HCT116 (cell line): ENCODE data around the gene DISP1. TPM values are rescaled to one million over a fixed set of nuclear protein-coding genes. Genes with fewer than 3 reads are reported as not detected.

Source experiments
- ATAC-seq: fragments of 200-7000 bp; cut with Tn5 transposase; 2 replicates; pipeline ENCODE4 v1.9.1; 2020; ENCODE audit warnings: mild to moderate bottlenecking, moderate library complexity
- BruUV-seq: library from RNA; stranded (reverse); fragments of 400-500 nt; replicated peaks from 2 replicates; lab custom pipeline; 2021; lab: Mats Ljungman, UMichigan
- CTCF ChIA-PET: fragments of 300-600 bp; sonication (Branson Sonifier 250); formaldehyde crosslinking; loops from one replicate; lab custom pipeline; 2021; ENCODE audit warnings: antibody characterized with exemption; lab: Charles Lee
- POLR2A ChIA-PET: fragments of 300-600, 350-600 bp; sonication (Branson Sonifier 250); formaldehyde crosslinking; loops from one replicate; lab custom pipeline; 2021; ENCODE audit warnings: antibody characterized with exemption; lab: Charles Lee
- RAD21 ChIA-PET, 2 experiments: fragments of 300-600 bp; sonication (Branson Sonifier 250); formaldehyde crosslinking; loops; one replicate each; lab custom pipeline; 2023; ENCODE audit warnings: low total read pairs in 2 of 2; ENCODE audit not compliant: uncharacterized antibody in 2 of 2, unreplicated experiment in 2 of 2, low non-redundant PET in 1 of 2; lab: Charles Lee
- DNase-seq: peaks from one replicate; pipeline ENCODE4 v3.0.0-alpha.2; 2010; ENCODE audit warnings: low read depth, low spot score
- H2AFZ ChIP-seq: fragments of 200-600 bp; shearing (Covaris generic), sonication (generic); 2 replicates; pipeline ENCODE4 v1.6.1; 2017; ENCODE audit warnings: low read depth, mixed run types, mixed read lengths, antibody characterized with exemption, low read length; ENCODE audit not compliant: poor library complexity, severe bottlenecking
- H3K27ac ChIP-seq: 2 replicates; pipeline ENCODE4 v1.5.1; 2012; ENCODE audit warnings: low read depth, low read length
- H3K27me3 ChIP-seq: fragments of 200-600 bp; sonication (generic); 2 replicates; pipeline ENCODE4 v1.6.1; 2016; ENCODE audit warnings: mixed run types, low read length, mixed read lengths; ENCODE audit not compliant: insufficient read depth
- H3K36me3 ChIP-seq, 2 experiments: fragments of 200-500 bp in 1 of 2; fragments of 200-600 bp in 1 of 2; sonication (Bioruptor generic) in 1 of 2; sonication (generic) in 1 of 2; 2 replicates each; pipeline versions ENCODE4 v1.5.1 to v1.6.1; 2014 to 2016; ENCODE audit warnings: low read length in 2 of 2, inconsistent platforms in 1 of 2, mixed read lengths in 1 of 2, mixed run types in 1 of 2; ENCODE audit not compliant: insufficient read depth in 2 of 2, control insufficient read depth in 1 of 2
- H3K4me1 ChIP-seq, 2 experiments: fragments of 200-600 bp in 1 of 2; sonication (generic) in 1 of 2; 2 replicates each; pipeline versions ENCODE4 v1.5.1 to v1.6.1; 2012 to 2017; ENCODE audit warnings: low read length in 2 of 2, inconsistent platforms in 1 of 2, mild to moderate bottlenecking in 1 of 2, mixed read lengths in 1 of 2, mixed run types in 1 of 2, moderate library complexity in 1 of 2; ENCODE audit not compliant: insufficient read depth in 2 of 2, control insufficient read depth in 1 of 2
- H3K4me2 ChIP-seq: fragments of 200-600 bp; sonication (generic); 2 replicates; pipeline ENCODE4 v1.6.1; 2017; ENCODE audit warnings: mixed run types, low read length, mixed read lengths
- H3K4me3 ChIP-seq, 2 experiments: fragments of 200-600 bp in 1 of 2; sonication (generic) in 1 of 2; replicated peaks in 1 of 2; 2 replicates each; pipeline ENCODE4 v1.5.1; 2011 to 2016; ENCODE audit warnings: low read length in 2 of 2, control low read depth in 1 of 2, low read depth in 1 of 2, mild to moderate bottlenecking in 1 of 2, mixed read lengths in 1 of 2, mixed run types in 1 of 2
- H3K79me2 ChIP-seq: fragments of 200-600 bp; sonication (generic); 2 replicates; pipeline ENCODE4 v1.6.1; 2017; ENCODE audit warnings: mild to moderate bottlenecking, mixed run types, low read length, moderate library complexity, mixed read lengths; ENCODE audit not compliant: insufficient read depth
- H3K9ac ChIP-seq: fragments of 200-600 bp; sonication (generic); 2 replicates; pipeline ENCODE4 v1.6.1; 2016; ENCODE audit warnings: low read length, mixed read lengths
- H3K9me2 ChIP-seq: fragments of 200-600 bp; sonication (generic), shearing (Covaris generic); 2 replicates; pipeline ENCODE4 v1.6.1; 2017; ENCODE audit warnings: mixed run types, mild to moderate bottlenecking, moderate library complexity; ENCODE audit not compliant: insufficient read depth
- H3K9me3 ChIP-seq, 2 experiments: fragments of 200-500 bp in 1 of 2; fragments of 200-600 bp in 1 of 2; sonication (Bioruptor generic) in 1 of 2; sonication (generic) in 1 of 2; 2 replicates each; pipeline ENCODE4 v1.6.1; 2014 to 2017; ENCODE audit warnings: low read length in 2 of 2, mixed read lengths in 2 of 2, inconsistent platforms in 1 of 2, low read depth in 1 of 2, mild to moderate bottlenecking in 1 of 2, mixed run types in 1 of 2, moderate library complexity in 1 of 2; ENCODE audit not compliant: control insufficient read depth in 1 of 2, insufficient read depth in 1 of 2
- H4K20me1 ChIP-seq: fragments of 200-600 bp; sonication (generic), shearing (Covaris generic); 2 replicates; pipeline ENCODE4 v1.6.1; 2017; ENCODE audit warnings: mixed run types, mild to moderate bottlenecking, moderate library complexity; ENCODE audit not compliant: insufficient read depth
- CEBPB ChIP-seq: IDR thresholded peaks from 2 replicates; pipeline ENCODE4 v1.6.1; 2012; ENCODE audit warnings: low read depth
- EGR1 ChIP-seq: IDR thresholded peaks from 2 replicates; pipeline ENCODE4 v1.6.1; 2012; ENCODE audit warnings: low read depth
- FOSL1 ChIP-seq: IDR thresholded peaks from 2 replicates; pipeline ENCODE4 v1.6.1; 2012; ENCODE audit warnings: low read depth
- JUND ChIP-seq: IDR thresholded peaks from 2 replicates; pipeline ENCODE4 v1.6.1; 2012
- SRF ChIP-seq: IDR thresholded peaks from 2 replicates; pipeline ENCODE4 v1.6.1; 2012; ENCODE audit warnings: low read depth
- TCF7L2 ChIP-seq: IDR thresholded peaks from 2 replicates; pipeline ENCODE4 v1.7.0; 2011; ENCODE audit warnings: borderline replicate concordance, inconsistent platforms; ENCODE audit not compliant: insufficient read depth, insufficient read length; ENCODE audit errors: extremely low read depth
- YY1 ChIP-seq: IDR thresholded peaks from 2 replicates; pipeline ENCODE4 v1.6.1; 2011; ENCODE audit warnings: low read length, low read depth, moderate library complexity, mild to moderate bottlenecking; ENCODE audit not compliant: insufficient replicate concordance; ENCODE audit errors: extremely low read depth
- intact Hi-C: fragments of 100-400 bp; cut with micrococcal nuclease; formaldehyde crosslinking; loops from 2 replicates; pipeline ENCODE4 v1.10.0; 2022
- total RNA-seq: library from RNA; stranded (reverse); gene quantifications from one replicate; pipeline ENCODE4 v1.2.1, GENCODE V29; 2021; ENCODE audit not compliant: unreplicated experiment
- TF ChIP-seq, protein P1 (sequence below): IDR thresholded peaks from 2 replicates; pipeline ENCODE4 v1.6.1; 2012; ENCODE audit warnings: low read depth

Gene DISP1
- total RNA-seq, 1 experiment from 2014 or later, result 4.2 TPM

DNA sequence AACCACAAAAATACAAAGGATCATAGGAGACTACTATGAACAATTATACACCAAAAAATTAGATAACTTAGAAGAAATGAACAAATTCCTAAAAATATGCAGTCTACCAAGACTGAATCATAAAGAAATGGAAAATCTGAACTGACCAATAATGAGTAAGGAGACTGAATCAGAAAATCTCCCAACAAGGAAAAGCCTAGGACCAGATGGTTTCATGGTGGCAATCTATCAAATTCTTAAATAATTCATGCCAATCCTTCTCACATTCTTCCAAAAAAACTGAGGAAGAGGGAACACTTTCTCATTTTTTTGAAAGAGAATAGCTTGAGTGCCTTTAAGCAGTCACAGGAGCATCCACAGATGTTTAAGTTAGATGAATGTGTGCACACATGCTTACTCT, 31.8 kb upstream of the DISP1 start:
- no peak overlapping the region for H3K9ac ChIP-seq
- H3K4me1 ChIP-seq, result no peaks in the 10 kb centered on the region; a peak in 1 of 4 replicates
- H3K9me3 ChIP-seq, result no peaks in the 10 kb centered on the region
- H3K79me2 ChIP-seq, result no peaks in the 10 kb centered on the region
- H4K20me1 ChIP-seq, result no peaks in the 10 kb centered on the region
- no peak overlapping the region for H3K4me3 ChIP-seq
- H3K4me2 ChIP-seq, result no peak overlapping the region
- no peak for ATAC-seq
- H3K36me3 ChIP-seq, result no peaks in the 10 kb centered on the region
- no peaks in the 10 kb centered on the region; the same call in 1 of the 2 replicates for H3K9me2 ChIP-seq
- no peak for DNase-seq
- 0 out of 2 replicates have a peak, but pooled peaks cover 3% of the 10 kb centered on the region for H3K27me3 ChIP-seq
- no peak overlapping the region for H2AFZ ChIP-seq
- intact Hi-C loops, result no loop called here
- BruUV-seq, result no TSS peak
- ChIA-PET CTCF (no interaction called here), POLR2A (no interaction called here), RAD21 (no interaction called here)
- H3K27ac ChIP-seq, result no peak overlapping the region
- TF ChIP-seq EGR1, result no peak

DNA sequence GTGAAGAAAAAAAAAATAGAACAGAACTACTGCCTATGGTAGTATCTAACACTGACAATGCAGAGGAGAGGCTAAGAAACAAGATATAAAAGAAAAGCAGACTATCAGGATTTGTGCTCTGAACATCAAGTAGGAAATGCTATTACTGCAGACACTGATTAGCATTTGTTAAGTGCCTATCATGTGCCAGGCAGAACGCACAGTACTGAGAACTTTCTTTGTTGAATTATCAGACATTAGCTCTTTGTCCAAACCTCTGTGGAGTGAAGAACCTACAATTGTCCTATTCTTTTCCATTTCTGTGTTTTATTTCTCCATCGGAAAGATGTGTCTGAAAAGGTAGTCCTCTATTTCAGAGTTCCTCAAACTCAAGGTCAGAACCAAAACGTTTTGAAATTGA, 30.5 kb upstream of the DISP1 start:
- H2AFZ ChIP-seq, result no peak overlapping the region
- no peaks in the 10 kb centered on the region; the same call in 1 of the 2 replicates for H3K9me2 ChIP-seq
- no TSS peak for BruUV-seq
- no peaks in the 10 kb centered on the region for H3K79me2 ChIP-seq
- H3K4me3 ChIP-seq, result no peak overlapping the region
- 0 out of 2 replicates have a peak, but pooled peaks cover 3% of the 10 kb centered on the region for H3K27me3 ChIP-seq
- H3K4me2 ChIP-seq, result no peak overlapping the region
- DNase-seq, result no peak
- ChIA-PET RAD21 (no interaction called here), POLR2A (interaction anchor here (1.0 kb wide), 1 partner anchor 8 kb away, joined by 3 read pairs; no protein-coding TSS in a partner anchor), CTCF (interaction anchor here (1.3 kb wide), 1 partner anchor 306 kb away, joined by 3 read pairs; no protein-coding TSS in a partner anchor)
- no peaks in the 10 kb centered on the region; a peak in 1 of 4 replicates for H3K4me1 ChIP-seq
- H3K27ac ChIP-seq, result no peak overlapping the region
- H3K9me3 ChIP-seq, result no peaks in the 10 kb centered on the region
- TF ChIP-seq JUND (no peak), SRF (no peak), YY1 (no peak), CEBPB (no peak), TCF7L2 (no peak), FOSL1 (no peak)
- TF ChIP-seq, protein P1, sequence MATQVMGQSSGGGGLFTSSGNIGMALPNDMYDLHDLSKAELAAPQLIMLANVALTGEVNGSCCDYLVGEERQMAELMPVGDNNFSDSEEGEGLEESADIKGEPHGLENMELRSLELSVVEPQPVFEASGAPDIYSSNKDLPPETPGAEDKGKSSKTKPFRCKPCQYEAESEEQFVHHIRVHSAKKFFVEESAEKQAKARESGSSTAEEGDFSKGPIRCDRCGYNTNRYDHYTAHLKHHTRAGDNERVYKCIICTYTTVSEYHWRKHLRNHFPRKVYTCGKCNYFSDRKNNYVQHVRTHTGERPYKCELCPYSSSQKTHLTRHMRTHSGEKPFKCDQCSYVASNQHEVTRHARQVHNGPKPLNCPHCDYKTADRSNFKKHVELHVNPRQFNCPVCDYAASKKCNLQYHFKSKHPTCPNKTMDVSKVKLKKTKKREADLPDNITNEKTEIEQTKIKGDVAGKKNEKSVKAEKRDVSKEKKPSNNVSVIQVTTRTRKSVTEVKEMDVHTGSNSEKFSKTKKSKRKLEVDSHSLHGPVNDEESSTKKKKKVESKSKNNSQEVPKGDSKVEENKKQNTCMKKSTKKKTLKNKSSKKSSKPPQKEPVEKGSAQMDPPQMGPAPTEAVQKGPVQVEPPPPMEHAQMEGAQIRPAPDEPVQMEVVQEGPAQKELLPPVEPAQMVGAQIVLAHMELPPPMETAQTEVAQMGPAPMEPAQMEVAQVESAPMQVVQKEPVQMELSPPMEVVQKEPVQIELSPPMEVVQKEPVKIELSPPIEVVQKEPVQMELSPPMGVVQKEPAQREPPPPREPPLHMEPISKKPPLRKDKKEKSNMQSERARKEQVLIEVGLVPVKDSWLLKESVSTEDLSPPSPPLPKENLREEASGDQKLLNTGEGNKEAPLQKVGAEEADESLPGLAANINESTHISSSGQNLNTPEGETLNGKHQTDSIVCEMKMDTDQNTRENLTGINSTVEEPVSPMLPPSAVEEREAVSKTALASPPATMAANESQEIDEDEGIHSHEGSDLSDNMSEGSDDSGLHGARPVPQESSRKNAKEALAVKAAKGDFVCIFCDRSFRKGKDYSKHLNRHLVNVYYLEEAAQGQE, result no peak
- H3K9ac ChIP-seq, result no peak overlapping the region
- intact Hi-C loops, result no loop called here
- H3K36me3 ChIP-seq, result no peaks in the 10 kb centered on the region
- no peak for ATAC-seq
- no peaks in the 10 kb centered on the region for H4K20me1 ChIP-seq
